Stimulated activated CD8-positive, alpha-beta memory T cell treated with anti-CD3 and anti-CD28 coated beads, Interleukin-12 subunit alpha, Interleukin-12 subunit beta, amount 100 ng/mL, for 24 hours (primary cell): ENCODE data around the gene FAM222B.

Experiments used
- DNase-seq: peaks from one replicate; pipeline ENCODE4 v3.0.0-alpha.2; 2020; ENCODE audit errors: extremely low read depth

The FAM222B gene

DNA sequence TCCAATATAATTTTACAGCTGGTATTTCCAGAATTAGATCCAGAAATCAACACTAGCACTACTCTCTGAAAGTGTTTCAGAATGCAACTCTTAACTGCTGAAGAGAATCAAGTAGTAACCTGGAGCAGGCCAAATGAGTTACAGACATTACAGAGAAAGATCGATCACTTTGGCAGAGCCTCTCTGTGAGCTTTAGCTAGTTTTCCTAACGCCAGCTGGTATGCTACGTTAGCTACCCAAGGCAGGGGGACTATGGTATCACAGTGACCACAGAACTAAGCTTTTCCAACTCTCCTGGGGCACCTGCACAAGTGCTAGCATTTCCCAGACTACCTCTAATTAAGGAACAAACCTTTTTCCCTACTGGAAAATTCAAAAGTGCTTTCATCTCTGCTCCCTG is 68.4 kb downstream of the FAM222B start:
- no peak for DNase-seq

DNA sequence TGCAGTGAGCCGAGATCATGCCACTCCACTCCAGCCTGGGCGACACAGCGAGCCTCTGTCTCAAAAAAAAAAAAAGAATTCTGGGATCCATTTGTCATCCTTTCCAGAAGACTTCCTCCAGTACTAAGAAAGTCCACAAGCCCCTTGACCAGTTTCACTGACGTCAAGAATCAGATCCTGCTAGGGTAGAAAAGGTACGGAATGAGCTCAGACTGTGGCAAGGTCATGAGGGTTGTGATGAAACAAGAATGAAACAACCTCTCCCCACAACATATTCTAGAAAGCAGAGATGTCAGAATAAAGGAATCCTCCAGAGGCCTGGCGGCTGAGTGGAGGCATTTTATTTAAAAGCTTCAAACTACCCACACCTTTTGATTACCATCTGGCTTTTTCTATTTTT is 68.9 kb downstream of the FAM222B start:
- DNase-seq = no peak

DNA sequence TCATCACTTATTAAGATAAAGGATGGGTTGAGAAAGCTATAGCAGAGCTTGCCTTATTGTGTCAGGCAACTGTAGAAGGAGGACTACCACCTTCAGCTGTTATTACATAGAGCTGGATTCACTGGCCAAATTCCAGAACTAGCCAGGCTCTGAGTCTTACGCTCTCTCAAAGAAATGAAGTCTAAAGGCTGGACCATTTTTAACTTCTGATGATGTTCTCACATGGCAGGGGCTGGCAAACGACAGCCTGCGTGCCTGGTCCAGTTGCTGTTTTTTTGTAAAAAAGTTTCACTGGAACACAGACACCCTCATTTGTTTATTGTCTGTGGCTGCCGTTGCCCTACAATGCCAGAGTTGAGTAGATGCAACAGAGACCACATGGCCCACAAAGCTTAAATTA is 77.6 kb downstream of the FAM222B start:
- DNase-seq = no peak

DNA sequence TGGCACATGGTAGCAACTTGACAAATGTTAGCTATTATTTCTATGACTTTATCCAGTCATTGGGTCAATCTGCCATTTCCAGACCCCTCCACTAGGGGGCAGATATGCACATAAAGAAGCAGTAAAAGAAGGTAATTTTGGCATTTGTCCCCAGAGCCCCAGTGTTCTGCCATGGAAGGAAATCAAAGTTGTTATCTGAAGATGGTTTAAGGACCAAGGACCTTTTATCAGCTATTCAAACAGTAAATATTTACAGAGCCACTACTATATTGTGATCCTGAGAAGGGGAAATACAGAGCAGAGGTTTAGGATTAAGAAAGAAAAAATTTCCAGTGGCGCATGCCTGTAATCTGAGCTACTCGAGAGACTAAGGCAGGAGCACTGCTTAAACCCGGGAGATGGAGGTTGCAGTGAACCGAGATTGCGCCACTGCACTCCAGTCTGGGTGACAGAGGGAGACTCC is 78.8 kb downstream of the FAM222B start:
- DNase-seq = no peak

DNA sequence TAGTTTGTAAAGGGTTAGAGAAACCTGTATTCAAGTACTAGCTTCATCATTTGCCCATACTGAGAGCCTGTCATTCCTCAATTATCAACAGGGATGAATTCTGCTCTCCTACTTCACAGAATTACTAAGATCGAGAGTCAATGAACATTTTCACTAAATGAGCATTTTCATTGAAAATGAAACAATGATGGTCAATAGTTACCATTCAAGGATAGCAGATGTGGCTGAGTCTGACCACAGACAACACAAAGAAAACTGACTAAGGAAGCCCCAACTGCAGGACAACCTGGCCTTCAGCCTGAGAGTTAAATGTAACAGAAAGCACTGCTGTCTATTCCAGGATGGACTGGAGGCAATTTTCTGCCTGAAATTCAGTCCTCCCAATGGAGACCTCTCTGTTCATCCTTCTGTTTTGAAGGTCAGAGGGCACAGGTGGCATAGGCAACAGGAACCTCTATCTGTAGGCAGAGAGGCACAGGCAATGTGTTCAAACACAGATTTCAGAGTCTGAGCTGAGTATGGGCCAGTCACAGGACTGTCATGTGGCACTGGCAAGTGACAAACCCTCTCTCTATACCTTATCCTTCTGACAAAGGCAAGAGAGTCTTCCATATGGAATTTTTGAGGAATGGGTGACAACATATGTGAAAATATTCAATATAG is 79.3 kb downstream of the FAM222B start:
- no peak for DNase-seq

DNA sequence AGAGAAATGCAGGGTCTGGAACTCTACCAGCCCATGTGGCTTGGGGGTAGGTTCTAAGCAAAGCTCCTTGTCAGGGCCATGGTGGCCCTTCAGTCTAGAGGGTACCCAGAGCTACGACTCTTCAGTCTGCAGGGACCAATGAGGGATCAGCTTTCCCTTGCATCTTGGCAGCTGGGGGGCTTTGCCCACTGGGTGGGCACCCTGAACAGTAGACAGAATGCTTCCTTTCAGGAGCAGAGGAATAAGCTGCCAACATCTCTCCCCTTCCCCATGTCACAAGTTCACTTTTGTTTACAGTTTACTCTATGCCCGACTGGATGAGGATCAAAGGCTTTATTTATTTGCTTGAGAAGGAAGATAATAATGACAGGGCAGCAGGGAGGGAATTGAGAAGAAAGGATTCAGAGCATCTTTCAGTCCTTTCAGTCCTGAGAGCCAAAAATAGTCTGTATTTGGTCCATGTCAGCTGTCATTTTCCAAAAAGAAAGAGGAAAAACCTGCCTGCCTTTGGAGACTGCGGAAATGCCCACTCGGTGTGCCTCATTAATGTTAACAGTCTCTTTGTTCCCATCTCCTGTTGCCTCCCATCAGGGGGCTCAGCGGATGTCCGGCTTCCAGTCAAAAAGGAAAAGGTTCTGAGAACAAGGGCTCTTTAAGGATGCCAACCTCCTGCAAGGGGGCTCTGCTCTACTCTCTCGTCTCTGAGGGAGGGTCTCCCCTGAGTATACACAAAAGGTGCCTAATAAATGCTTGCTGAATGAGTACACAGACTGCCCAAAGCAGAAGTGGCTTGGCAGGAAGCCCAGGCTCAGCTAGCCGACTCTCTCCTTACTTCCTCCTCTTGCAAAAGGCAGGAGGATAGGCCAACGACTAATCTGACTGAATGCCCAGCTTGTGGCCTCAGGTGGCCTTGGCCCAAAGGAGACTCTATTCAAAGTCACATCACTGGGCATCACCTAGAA is 81.7 kb downstream of the FAM222B start:
- DNase-seq = no peak

DNA sequence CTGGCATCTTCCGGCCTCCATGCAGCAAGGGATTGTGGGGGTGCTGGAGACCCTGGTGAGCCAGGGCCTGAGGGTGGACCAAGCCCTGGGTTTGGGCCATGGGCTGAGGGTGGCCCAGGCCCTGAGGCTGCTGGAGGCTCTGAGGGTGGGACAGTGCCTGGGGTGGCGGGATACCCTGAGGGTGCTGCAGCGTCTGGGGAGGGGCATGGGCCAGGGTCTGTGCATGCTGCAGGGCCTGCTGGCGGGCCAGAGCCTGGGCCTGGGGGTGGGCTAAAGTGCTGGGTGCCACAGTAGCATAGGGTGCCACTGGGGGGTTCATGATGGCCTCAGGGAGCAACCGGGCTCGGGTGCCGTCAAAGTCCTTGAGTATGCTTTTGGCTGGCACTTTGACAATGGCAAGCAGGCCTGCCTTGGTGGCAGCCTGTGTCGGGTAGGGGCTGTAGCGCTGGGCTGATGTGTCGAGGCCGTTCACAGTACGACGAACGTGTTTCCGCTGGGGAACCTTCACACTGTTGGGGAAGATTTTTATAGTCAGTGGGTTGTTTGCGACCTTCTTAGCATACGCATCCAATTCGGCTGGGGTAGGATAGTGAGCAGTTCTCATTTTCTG is 83.2 kb downstream of the FAM222B start:
- no peak for DNase-seq

DNA sequence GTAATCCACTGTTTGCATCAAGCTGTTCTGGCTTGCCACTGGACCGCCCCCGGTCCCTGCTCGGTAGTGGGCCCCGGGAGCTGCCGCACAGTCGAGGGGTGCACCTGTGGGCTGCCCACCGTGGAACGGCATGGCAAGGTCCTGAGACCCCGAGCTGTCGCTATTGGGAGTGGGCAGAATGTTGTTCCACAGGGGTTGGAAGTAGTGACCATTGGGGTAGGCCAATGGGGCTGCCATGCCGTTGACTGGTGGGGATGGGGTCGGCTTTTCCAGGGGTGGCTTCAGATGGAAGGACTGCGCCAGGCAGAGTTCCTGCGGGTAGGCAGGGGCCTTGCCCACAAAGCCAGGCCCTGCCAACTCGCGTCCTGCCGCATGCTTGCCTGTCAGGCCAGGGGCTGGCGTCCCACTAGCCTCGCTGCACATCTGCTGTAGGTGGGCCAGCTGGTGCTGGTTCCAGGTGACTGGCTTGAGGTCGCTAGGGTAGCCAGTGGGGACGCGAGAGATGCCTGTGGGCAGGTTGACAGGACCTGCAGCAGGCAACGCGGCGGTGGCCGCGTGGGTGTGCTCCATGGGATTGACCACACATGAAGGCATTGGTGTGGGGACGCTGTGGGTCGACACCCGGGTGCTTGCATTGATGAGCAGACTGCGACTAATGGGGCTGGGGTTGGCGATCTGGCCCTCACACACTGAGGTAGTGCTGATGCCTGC is 84.0 kb downstream of the FAM222B start:
- DNase-seq = no peak

DNA sequence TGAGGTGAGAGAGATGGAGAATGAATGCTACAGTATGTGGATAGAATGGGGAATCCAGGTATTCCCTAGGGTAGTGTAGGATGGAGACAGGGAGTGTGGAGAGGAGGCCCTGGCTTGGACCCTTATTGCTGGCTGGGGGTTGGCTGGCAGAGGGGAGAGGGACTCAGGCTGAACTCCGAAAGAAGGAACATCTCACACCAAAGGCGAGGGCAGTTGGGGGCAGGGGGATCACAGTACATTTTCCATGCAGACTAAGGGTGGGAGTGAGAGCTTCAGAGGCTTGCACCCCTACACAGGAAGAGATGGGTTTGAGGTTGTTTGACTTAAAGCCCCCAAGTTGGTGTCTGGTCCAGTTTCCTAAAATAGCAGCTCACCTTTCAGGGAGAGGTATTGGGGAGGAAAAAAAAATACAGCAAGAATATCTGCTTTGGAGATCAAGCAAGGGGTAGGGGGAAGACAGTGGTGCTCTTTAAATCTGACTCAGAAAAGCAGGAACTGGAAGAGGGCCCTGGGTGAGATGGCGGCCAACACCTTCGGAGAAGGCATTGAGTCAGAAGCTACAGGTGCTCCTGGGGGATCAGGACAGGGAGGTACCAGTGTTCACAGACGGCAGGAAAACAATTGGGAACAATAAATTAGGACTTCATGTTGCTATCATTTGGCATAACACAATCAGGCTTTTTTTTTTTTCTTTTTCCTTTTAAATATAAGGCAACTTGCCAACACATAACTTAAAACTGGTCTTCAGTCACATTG is 86.4 kb downstream of the FAM222B start:
- DNase-seq = no peak

DNA sequence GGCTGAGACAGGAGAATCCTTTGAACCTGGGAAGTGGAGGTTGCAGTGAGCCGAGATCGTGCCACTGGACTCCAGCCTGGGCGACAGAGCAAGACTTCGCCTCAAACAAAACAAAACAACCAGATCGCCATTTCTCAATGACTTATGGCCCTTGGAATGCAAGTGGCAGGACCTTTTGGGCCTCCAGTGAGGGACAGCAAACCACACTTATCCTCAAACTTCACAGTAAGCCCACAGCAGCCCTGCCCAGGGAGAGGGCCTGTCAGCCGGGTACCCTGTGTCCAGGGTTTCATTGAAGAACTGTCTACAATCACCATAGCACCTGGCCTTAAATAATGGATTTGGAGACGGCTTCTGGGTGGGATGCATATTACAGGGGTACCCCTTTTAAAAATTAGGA is 87.1 kb downstream of the FAM222B start:
- no peak for DNase-seq

DNA sequence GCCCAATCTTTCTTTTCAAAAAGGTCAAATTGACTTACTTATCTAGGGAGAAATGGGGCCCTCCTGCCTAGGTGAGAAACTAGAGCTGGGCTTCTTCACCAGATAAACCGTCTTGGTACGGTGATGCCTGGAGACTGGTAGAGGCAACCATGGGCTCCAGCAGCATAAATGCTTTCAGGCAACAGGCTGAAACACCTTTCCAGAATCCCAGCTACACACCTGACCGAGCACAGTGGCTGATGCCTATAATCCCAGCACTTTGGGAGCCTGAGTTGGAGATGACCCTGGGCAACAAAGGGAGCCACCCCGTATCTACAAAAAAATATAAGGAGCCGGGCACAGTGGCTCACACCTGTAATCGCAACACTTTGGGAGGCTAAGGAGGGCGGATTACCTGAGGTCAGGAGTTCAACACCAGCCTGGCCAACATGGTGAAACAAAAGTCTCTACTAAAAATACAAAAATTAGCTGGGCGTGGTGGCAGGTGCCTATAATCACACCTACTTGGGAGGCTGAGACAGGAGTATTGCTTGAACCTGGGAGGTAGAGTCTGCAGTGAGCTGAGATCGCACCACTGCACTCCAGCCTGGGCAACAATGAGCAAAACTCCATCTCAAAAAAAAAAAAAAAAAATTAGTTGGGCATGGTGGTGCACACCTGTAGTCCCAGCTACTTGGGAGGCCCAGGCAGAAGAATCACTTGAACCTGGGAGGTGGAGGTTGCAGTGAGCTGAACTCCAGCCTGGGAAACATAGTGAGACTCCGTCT is 90.8 kb downstream of the FAM222B start:
- DNase-seq = no peak

DNA sequence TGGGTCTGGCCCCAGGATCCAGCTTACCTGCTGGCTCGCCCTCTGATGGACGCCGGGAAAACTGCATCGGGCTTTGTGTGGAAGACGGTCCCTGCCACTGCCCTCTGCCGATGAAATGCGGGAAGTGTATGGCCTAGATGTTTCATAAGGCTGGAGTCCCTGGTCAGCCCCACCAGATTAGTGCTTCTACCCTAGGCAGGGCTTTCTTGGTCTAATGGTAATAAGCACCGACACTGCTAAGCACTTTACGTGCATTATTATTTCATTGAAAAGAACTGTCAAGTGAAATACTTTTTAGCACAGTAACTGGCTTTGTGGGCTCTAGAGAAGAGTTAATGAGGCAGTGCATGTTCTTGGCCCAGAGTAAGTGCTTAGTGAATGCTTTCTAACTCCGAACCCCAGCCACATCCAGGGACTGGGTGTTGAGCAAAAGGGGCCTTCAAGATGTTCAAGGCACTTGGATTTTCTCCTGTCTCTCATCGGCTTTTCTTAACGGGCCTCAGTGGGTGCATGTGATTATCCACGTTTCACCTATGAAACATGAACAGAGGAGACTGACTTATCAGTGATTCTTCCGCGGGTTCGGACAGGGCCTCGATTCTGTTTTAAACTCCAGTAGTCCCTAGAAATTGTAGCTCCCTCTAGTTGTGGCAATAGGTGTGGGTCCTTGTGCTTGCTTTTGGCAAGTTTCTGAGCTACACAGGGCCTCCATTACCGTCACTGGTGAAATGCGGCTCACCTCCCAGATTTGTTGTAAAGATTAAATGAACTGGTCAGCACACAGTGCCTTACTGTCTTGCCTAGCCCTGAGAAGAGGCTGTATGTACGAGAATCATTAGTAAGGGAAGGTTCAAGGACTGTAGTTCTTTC is 92.2 kb downstream of the FAM222B start:
- no peak for DNase-seq

DNA sequence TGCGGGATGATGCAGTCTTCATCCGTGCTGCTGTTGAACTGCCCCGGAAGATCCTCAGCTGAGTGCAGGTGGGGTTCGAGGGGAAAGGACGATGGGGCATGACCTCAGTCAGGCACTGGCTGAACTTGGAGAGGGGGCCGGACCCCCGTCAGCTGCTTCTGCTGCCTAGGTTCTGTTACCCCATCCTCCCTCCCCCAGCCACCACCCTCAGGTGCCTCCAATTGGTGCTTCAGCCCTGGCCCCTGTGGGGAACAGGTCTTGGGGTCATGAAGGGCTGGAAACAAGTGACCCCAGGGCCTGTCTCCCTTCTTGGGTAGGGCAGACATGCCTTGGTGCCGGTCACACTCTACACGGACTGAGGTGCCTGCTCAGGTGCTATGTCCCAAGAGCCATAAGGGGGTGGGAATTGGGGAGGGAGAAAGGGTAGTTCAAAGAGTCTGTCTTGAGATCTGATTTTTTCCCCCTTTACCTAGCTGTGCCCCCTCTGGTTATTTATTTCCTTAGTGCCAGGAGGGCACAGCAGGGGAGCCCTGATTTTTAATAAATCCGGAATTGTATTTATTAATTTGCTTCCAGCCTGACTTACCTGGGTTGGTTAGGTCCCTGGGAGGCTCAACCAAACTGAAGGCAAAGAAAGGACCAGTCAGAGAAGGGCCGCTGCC is 92.9 kb downstream of the FAM222B start:
- no peak for DNase-seq

DNA sequence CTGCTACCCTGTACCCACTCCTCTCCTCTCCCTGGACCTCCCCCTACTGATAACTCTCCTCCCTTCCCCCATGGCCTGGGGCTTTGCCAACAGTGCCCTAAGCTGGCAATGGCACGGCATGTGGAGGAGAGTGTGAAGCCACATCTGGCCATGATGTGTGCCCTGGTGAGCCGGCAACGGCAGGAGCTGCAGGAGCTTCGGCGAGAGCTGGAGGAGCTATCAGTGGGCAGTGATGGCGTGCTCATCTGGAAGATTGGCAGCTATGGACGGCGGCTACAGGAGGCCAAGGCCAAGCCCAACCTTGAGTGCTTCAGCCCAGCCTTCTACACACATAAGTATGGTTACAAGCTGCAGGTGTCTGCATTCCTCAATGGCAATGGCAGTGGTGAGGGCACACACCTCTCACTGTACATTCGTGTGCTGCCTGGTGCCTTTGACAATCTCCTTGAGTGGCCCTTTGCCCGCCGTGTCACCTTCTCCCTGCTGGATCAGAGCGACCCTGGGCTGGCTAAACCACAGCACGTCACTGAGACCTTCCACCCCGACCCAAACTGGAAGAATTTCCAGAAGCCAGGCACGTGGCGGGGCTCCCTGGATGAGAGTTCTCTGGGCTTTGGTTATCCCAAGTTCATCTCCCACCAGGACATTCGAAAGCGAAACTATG is 93.6 kb downstream of the FAM222B start:
- no peak for DNase-seq

DNA sequence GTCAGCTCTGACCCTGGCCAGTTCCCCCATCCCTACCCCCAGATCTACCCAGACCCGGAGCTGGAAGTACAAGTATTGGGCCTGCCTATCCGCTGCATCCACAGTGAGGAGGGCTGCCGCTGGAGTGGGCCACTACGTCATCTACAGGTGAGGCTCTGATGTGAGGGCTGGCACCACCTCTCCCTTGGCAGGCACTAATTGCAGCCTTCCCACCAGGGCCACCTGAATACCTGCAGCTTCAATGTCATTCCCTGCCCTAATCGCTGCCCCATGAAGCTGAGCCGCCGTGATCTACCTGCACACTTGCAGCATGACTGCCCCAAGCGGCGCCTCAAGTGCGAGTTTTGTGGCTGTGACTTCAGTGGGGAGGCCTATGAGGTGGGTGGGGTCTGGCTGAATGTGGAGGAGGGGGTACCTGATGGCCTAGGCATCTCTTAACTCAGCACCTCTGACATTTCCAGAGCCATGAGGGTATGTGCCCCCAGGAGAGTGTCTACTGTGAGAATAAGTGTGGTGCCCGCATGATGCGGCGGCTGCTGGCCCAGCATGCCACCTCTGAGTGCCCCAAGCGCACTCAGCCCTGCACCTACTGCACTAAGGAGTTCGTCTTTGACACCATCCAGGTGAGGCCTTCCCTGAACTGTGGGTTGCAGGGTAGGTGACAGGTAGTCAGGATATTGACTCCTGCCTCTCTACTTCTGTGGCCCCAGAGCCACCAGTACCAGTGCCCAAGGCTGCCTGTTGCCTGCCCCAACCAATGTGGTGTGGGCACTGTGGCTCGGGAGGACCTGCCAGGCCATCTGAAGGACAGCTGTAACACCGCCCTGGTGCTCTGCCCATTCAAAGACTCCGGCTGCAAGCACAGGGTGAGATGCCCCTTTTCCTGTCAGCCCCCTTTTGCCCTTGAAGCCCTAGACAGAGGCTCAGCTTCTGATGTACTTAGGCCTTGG is 94.5 kb downstream of the FAM222B start:
- no peak for DNase-seq

DNA sequence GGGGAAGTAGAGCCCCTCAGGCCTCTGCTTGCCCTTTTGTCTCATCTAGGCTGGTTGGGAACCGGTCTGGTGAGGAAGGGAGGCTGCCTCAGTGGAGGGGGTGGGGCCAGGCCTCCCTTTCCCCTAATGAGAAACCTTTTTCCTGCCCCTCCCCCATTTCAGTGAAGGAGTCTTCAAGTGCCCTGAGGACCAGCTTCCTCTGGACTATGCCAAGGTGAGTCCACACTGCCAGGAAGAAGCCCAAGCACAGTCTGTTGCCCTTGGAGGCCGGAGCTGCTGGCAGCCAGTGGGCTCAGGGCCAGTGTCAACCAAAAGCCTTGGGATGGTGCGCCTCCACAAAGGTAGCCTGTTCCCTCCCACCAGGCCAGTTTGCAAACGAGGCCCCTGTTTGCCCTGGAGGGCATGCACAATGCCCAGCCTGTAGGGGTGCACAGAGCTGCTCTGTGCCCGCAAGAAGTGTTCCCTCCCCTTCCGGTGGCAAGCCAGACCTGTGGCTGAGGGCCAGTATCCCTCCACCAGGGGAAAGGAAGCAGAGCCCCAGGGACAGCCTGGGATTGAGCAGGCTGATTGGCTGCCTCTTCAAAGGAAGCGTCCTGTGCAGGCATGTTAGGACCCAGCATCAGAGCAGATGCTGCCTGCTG is 95.4 kb downstream of the FAM222B start:
- DNase-seq = no peak

DNA sequence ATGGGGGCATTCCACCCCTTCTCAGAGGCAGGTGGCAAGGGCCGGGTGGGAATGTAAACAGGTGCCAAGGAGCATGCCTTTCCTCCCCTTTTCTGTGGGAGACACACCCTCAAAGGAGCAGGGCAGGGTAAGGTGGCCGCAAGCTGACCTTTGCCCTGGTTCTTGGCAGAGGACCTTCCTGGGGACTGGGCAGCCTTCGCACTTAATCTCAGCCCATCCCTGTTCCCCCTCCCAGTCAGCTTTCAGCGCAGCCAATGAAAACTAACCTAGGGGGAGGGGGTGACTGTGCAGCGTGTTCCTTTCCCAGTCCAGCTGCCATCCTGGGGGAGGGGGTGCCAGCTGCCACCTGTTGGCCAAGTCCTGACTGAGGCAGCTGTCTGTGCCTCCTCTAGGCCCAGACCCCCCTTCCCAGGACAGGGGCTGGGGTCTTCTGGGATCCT is 96.0 kb downstream of the FAM222B start:
- no peak for DNase-seq
